Astrocyte of the cerebellum (primary cell): Measurements from ENCODE around the gene SETD4.

ENCODE experiments used
- DNase-seq: peaks from one replicate; pipeline ENCODE4 v3.0.0-alpha.2; 2011; ENCODE audit warnings: low read depth
- H3K4me3 ChIP-seq: 2 replicates; pipeline ENCODE4 v1.5.1; 2011; ENCODE audit warnings: mild to moderate bottlenecking, low read depth, low read length, moderate library complexity
- CTCF ChIP-seq: IDR thresholded peaks from 2 replicates; pipeline ENCODE4 v1.5.1; 2012; ENCODE audit warnings: low read length, low read depth, moderate library complexity, mild to moderate bottlenecking; ENCODE audit errors: missing control alignments
- in situ Hi-C: cut with HindIII; loops from 2 replicates; pipeline ENCODE4 v1.10.0; 2017; ENCODE audit warnings: low sequenced_read_pairs

Gene SETD4

GRCh38 chr21:35989138-35989735, 71.1 kb downstream of the SETD4 start:
- H3K4me3 ChIP-seq = no peak overlapping the region
- in situ Hi-C loops = no loop called here
- TF ChIP-seq CTCF = no peak
- DNase-seq = no peak

GRCh38 chr21:35988416-35989137, 71.7 kb downstream of the SETD4 start:
- H3K4me3 ChIP-seq = no peak overlapping the region
- TF ChIP-seq CTCF = no peak
- in situ Hi-C loops = no loop called here
- DNase-seq = no peak

GRCh38 chr21:35987475-35987874, 72.9 kb downstream of the SETD4 start:
- in situ Hi-C loops = no loop called here
- no peak overlapping the region for H3K4me3 ChIP-seq
- TF ChIP-seq CTCF = no peak
- DNase-seq = no peak

- DNase-seq = no peak
- in situ Hi-C loops = no loop called here
- TF ChIP-seq CTCF = no peak
- H3K4me3 ChIP-seq = no peak overlapping the region
Observed at GRCh38 chr21:35984654-35985361, 75.5 kb downstream of the SETD4 start.
